ENCODE data around the gene TOR1B.

Gene TOR1B

DNA sequence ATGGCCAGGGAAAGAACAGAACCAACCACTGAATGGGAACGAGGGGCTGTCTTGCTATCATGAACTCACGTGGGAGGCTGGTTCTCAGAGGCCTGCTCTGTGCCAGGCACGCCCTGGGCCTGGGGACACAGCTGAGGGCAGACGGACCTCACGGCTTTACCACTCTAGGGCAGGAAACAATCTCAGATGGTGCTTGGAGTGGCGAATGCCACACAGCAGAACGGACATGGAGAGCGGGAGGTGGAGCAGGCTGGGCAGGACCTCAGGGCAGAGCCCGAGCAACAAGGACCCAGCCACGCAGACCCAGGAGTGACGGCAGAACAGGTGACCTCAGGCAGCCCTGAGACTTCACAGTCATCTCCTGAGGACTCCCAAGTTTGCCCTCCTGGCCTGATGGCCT lies 12.3 kb downstream of the TOR1B start:
- no peak for DNase-seq

DNA sequence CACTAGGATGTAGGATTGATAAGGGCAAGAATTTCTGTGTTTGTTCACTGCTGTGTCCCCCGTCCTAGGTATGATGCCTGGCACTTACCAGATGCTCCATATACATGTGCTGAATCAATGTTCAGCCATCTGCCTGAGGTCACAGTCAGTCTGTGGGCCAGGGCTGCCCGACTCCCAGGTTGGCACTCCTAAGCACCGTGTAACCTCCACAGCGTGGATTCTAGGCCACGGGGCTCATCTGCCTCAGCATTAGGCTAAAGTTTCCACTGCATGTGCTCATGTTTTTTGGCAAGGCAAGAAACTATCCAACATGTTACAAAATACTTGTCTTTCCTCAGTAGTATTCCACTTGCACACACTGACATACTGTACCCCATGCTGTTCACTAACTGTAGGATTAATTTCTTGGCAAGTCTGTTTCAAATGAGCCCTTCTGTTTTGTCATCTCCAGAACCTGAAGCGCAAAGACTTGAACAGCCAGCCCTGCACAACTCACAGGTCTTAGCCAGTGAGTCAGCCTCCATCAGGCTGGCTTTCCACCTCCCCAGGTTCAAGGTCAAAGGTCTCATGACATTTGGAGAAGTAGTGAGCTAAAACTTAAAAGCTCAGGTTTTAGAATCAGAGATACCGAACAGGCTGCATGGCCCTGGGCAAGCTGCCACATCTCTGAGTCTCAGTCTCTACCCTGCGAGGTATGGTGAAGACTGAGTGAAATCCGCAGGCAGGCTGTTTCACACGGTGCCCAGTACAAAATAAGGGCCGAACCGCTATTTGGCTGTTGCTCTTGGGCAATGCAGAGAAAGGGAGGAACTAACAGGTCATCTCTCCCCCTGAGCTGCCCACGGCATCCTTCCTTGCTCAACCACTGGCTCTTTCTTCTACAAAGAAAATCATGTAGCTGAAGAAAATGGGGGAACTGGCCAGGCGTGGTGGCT lies 13.8 kb downstream of the TOR1B start:
- DNase-seq: no peak

DNA sequence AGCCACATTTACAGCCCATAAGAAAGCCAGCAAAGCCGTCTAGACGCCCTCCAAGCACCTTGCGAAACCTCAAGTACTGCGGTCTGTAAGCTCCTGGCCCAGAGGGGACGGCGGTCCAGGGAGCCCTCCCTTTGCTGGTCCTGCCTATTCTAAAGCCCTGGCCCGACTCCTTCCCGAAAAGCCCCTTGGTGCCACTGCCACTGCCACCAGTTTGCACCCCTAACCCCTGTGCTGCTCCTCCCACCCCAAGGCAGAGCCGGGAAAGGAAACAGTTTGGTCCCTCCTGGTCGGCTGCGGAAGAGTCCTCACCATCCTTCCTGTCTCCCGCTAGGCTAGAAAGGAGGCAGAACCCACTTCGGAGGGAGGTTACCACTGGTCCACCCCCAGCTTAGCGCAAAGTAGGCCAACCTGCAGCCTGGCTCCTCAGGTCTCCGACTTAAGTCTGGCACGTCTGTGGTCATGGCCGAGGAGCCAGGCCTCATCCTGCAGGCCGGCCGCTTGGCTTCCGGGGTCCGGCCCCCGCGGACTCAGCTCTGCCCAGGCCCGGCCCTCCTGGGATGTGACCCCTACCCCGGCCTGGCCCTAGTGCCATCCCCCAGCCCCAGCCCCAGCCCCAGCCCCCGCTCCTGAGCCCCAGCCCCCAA lies 20.0 kb downstream of the TOR1B start:
- peak; percentile 28 for DNase-seq

DNA sequence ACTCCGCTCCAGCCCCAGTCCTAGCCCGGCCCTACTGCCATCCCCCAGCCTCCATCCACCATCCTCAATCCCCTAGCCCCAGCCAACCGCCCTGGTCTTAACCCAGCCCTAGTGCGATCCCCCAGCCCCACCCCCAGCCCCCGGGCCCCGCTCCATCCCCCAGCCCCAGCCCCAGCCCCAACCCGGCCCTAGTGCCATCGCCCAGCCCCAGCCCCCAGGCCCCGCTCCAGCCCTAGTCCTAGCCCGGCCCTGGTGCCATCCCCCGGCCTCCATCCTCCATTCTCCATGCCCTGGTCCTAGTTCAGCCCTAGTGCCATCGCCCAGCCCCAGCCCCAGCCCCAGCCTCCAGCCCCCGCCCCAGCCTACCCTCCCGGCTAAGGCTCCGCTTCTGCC lies 20.6 kb downstream of the TOR1B start:
- DNase-seq: no peak

- peak; percentile 92 for DNase-seq
Measured at GRCh38 chr9:129823935-129824601, 21.1 kb downstream of the TOR1B start, which contains the start of gene TOR1A. TOR1A (minus strand) TSS chr9:129824136; CDS start chr9:129824085, 51 bp downstream.

- no peak for DNase-seq
Measured at GRCh38 chr9:129826344-129826743, 23.4 kb downstream of the TOR1B start.

DNA sequence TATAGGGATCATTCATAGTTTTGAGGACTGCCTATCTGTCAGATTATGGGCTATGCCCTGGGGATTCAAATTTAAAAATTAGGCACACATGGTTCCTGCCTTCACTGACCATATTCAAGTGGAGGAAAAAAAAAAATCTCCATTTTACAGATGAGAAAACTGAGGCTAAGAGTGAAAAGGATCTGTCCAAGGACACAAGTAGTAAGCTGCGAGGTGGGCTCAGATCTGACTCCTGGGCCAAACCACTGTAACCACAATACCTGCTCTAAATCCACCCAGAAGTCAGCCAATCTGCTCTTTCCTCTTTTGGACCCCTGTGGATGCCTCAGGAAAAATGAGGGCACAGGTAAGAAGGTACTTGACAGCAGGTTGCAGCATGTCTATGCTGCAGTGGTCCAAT lies 23.8 kb downstream of the TOR1B start:
- DNase-seq: no peak

DNA sequence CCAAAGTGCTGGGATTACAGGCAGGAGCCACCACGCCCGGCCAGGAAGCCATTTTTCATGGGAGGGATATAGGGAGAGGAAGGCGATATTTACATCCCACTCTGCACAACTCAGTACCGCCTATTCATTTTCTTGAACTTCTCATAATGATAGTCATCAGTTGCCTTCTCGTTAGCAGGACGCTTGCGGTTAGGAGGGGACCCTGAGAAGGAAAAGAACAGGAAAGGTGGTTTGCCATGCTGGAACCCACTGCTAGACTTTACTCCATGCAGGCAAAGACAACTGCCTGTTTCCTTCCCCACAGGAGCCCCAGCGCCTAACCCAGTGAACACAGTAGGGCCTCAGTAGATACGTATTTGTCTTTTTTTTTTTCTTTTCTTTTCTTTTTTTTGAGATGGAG lies 25.1 kb downstream of the TOR1B start:
- no peak for DNase-seq

DNA sequence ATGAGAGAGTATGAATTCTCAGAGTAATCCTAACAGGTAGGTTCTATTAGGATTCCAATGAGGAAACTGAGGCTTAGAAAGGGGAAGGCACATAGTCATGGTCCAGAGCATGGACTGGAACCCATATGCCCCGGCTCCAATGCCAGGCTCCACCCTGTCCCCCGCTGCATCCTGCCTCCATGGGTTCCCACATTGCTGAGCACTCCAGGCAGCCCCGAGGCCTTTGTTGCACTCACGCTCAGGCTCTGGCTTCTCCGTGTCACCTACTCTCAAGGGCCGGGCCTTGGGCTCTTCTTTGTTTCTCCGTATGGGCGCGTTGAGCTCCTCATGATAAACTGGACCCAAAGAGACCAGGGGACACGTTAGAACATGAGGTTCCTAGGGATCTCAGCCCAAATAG lies 26.0 kb downstream of the TOR1B start:
- no peak for DNase-seq

GRCh38 chr9:129832982-129833381 lies 30.0 kb downstream of the TOR1B start:
- no peak for DNase-seq

- DNase-seq: peak; percentile 53
Measured at GRCh38 chr9:129834489-129835127, 31.6 kb downstream of the TOR1B start.

- peak; percentile 98 for DNase-seq
Measured at GRCh38 chr9:129835128-129835859, 32.3 kb downstream of the TOR1B start, which contains the start of the genes C9orf78 and USP20. C9orf78 (minus strand) TSS chr9:129835275; CDS start chr9:129835221, 54 bp downstream. USP20 (plus strand) TSS chr9:129835458; CDS start chr9:129852556, 17,098 bp downstream.

DNA sequence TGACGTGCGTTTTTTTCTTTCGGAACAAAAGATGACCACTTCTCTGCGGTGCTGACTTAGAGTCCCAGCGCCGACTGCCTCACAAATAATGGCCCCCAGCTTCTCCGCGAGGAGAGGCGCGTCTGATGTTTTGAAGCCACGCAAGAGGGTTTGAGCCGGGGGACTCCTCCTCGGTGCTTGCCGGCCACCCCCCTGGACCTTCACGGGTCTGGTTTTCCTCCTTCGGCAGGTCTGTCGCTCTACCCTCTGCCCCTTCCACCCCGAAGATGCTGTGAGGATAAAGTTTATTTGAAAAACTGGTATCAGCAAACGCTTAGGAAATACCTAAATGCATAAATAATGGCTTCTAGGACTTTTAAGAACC lies 32.9 kb downstream of the TOR1B start:
- DNase-seq: peak; percentile 28

GRCh38 chr9:129836311-129837007 lies 33.5 kb downstream of the TOR1B start:
- DNase-seq: peak; percentile 54

DNA sequence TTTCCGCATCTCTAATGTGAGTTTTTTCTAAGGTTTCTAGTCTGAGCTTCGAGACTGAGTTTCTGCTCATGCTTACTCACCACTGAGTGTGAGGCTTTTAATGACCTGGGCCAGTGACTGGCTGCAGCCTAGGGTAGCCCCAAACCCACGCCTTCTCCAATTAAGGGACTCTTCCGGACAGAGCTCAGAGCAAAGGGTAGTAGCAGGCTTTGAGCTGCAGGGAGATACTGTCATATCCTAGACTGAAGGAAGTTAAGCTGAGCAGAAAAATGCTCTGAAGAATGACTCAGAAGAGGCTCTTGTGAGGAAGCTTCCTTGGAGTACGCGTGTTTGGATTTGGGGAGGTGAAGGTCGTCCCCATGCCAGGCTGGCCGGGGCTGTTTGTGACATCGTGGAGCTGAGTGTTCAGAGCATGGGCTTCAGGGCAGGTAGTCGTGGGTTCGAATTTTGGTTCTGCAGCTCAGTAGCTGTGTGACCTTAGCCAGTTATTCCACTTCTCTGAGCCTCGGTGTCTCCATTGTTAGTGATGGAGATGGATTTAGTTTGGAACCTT lies 35.8 kb downstream of the TOR1B start:
- DNase-seq: no peak

DNA sequence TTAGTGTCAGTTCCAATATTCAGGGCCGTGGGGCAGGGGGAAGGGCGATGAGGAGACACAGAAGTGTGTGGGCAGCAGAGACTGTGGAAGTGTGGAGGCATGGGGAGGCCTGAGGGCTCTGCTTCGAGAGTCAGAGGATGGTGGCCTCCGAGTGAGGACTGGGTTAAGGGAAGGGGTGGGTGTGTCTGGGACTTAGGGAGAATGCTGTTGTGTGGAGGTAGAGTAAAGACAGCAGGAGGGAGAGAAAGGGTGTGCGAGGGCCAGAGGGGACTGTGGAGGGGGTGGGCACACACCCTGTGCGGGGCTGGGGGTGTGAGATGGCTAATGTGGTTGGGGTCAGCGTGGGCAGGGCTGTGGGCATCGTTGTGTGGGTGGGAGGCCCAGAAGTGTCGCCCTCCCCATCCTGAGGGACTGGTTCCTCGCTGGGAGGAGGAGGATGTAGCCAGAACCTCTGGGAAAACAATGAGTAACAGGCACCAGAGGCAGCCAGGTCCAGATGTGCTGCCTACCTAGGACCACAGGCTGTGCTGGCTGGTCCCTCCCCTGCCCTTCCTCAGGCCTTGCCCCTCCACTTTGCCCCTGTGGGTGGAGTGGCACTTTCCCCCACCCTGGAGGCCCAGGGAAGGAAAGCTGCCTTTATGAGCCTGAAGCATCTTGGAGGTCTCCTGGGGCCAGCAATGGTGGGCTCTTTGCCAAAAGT lies 36.5 kb downstream of the TOR1B start:
- DNase-seq: no peak

DNA sequence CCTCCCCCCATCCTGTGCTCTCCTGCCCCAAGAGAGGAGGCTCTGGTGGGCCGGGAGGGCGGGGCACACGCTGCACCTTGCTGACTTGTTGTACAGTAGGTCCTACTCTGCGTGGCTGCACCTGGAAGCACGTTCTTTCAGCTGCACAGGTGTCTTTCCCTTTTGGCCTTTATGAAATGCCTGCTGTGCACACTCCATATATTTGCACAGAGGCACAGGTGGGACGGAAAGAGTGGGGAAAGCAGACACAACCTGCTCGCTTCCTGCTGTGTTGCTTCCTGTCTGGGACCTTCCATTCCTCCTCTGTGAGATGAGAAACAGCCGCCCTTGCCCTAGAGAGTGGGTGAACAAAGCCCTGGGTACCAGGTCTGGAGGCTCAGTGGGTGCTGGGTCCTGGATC lies 37.0 kb downstream of the TOR1B start:
- peak; percentile 13 for DNase-seq

DNA sequence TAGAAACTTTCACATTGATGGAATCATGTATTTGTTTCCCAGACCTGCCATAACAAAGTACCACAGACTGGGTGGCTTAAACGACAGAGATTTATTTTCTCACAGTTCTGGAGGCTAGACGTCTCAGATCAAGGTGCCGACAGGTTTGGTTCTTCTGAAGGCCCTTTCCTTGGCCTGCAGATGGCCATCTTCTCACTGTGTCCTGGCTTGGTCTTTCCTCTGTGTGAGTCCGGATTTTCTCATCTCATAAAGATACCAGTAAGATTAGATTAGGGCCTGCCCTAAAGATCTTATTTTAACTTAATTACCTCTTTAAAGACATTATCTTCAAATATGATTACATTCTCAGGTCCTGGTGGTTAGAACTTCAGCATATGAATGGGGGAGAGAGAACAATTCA lies 38.1 kb downstream of the TOR1B start:
- DNase-seq: no peak

- DNase-seq: no peak
Measured at GRCh38 chr9:129845373-129845772, 42.4 kb downstream of the TOR1B start.

- no peak for DNase-seq
Measured at GRCh38 chr9:129848712-129849441, 45.9 kb downstream of the TOR1B start.
